WTC11 (cell line): Measurements from ENCODE around the gene LHFPL6. TPM values are rescaled to one million over a fixed set of nuclear protein-coding genes. Genes with fewer than 3 reads are reported as not detected.

Source experiments
- ATF6 ChIP-seq: sonication (generic); formaldehyde crosslinking; IDR thresholded peaks from 2 replicates; pipeline ENCODE4 v1.8.1; 2023; ENCODE audit warnings: mild to moderate bottlenecking, missing genetic modification reagents
- CDX4 ChIP-seq: fragments of 250-450 bp; sonication (Bioruptor Pico); IDR thresholded peaks from 2 replicates; pipeline ENCODE4 v1.9.0; 2021; ENCODE audit warnings: moderate library complexity, mild to moderate bottlenecking, inconsistent platforms, borderline replicate concordance
- JUN ChIP-seq: sonication (generic); formaldehyde crosslinking; IDR thresholded peaks from 2 replicates; pipeline ENCODE4 v1.8.0; 2023; ENCODE audit warnings: mild to moderate bottlenecking, missing genetic modification reagents
- KAT7 ChIP-seq: sonication (generic); formaldehyde crosslinking; IDR thresholded peaks from 2 replicates; pipeline ENCODE4 v1.8.1; 2023; ENCODE audit warnings: missing genetic modification reagents, mild to moderate bottlenecking, borderline replicate concordance
- NFYB ChIP-seq: sonication (generic); formaldehyde crosslinking; conservative IDR thresholded peaks from 2 replicates; pipeline ENCODE4 v1.8.0; 2022; ENCODE audit warnings: low read depth, missing genetic modification reagents
- NR1H2 ChIP-seq: sonication (generic); formaldehyde crosslinking; IDR thresholded peaks from 2 replicates; pipeline ENCODE4 v1.9.0; 2021; ENCODE audit warnings: mild to moderate bottlenecking, moderate library complexity, missing genetic modification reagents
- NR3C1 ChIP-seq: sonication (generic); formaldehyde crosslinking; conservative IDR thresholded peaks from 2 replicates; pipeline ENCODE4 v1.8.1; 2023; ENCODE audit warnings: low read depth, mild to moderate bottlenecking, missing genetic modification reagents
- ZBTB21 ChIP-seq: sonication (generic); formaldehyde crosslinking; IDR thresholded peaks from 2 replicates; pipeline ENCODE4 v1.8.1; 2023; ENCODE audit warnings: mild to moderate bottlenecking, missing genetic modification reagents, borderline replicate concordance
- ZNF121 ChIP-seq: sonication (generic); formaldehyde crosslinking; IDR thresholded peaks from 2 replicates; pipeline ENCODE4 v1.8.0; 2023; ENCODE audit warnings: missing genetic modification reagents
- ZNF396 ChIP-seq: fragments of 250-450 bp; sonication (Bioruptor Pico); IDR thresholded peaks from 2 replicates; pipeline ENCODE4 v1.8.0; 2021; ENCODE audit warnings: mild to moderate bottlenecking, moderate library complexity, borderline replicate concordance
- ZNF671 ChIP-seq: fragments of 250-450 bp; sonication (Bioruptor Pico); IDR thresholded peaks from 2 replicates; pipeline ENCODE4 v1.8.0; 2021; ENCODE audit warnings: mild to moderate bottlenecking
- total RNA-seq: library from RNA; stranded (reverse); gene quantifications from 3 replicates; pipeline ENCODE4 v1.2.3, GENCODE V29; 2021
- TF ChIP-seq, protein P1 (sequence below): fragments of 250-450 bp; sonication (Bioruptor Pico); conservative IDR thresholded peaks from 2 replicates; pipeline ENCODE4 v1.9.0; 2021; ENCODE audit warnings: mild to moderate bottlenecking
- TF ChIP-seq, protein P2 (sequence below): fragments of 250-450 bp; sonication (Bioruptor Pico); IDR thresholded peaks from 2 replicates; pipeline ENCODE4 v1.8.0; 2021; ENCODE audit warnings: mild to moderate bottlenecking
- TF ChIP-seq, protein P3 (sequence below): sonication (generic); formaldehyde crosslinking; IDR thresholded peaks from 2 replicates; pipeline ENCODE4 v1.8.0; 2022; ENCODE audit warnings: mild to moderate bottlenecking, missing genetic modification reagents
- TF ChIP-seq, protein P4 (sequence below): sonication (generic); formaldehyde crosslinking; IDR thresholded peaks from 2 replicates; pipeline ENCODE4 v1.8.1; 2022; ENCODE audit warnings: mild to moderate bottlenecking, missing genetic modification reagents, moderate library complexity, borderline replicate concordance

LHFPL6 gene
- total RNA-seq, 1 experiment from 2014 or later: 4.5 TPM

DNA sequence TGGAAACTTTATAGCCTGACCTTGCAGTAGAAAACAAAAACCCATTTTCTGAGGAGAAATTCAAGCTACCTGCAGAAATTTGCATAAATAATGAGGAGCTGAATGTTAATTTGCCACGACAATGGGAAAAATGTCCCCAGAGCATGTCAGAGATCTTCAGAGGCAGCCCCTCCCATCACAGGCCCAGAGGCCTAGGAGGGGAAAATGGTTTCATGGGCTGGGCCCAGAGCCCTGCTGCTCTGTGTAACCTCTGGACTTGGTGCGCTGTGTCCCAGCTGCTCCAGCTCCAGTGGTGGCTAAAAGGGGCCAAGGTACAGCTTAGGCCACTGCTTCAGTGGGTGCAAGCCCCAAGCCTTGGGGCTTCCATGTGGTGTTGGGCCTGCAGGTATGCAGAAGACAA is 306.8 kb downstream of the LHFPL6 start (continued):
- TF ChIP-seq, protein P1, sequence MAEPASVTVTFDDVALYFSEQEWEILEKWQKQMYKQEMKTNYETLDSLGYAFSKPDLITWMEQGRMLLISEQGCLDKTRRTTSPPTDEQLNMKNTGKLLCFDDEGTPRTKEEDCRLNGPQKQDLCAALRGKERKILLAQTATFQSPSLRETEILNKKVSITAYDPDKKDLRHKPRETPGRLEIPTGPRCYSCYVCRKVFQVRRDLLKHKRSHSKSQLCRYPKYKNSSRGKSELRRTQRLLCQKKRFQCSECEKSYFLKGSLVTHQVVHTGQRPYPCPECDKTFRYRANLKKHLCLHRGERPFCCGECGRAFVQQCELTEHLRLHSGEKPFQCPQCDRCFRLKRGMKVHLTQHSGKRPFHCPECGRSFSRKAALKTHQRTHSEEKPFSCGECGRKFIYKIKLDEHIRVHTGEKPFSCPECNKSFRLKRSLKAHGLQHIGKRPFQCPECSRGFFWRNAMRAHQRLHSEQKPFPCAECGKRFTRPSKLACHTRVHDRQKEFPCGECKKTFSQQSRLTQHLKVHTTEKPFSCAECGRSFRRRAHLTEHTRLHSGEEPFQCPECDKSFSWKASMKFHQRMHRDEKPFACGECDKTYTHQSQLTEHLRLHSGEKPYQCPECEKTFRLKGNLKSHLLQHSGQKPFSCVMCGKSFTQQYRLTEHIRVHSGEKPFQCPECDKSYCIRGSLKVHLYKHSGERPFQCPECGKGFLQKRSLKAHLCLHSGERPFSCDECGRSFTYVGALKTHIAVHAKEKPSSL: no peak
- TF ChIP-seq NFYB (CRISPR knock-in tag): no peak
- TF ChIP-seq, protein P2, sequence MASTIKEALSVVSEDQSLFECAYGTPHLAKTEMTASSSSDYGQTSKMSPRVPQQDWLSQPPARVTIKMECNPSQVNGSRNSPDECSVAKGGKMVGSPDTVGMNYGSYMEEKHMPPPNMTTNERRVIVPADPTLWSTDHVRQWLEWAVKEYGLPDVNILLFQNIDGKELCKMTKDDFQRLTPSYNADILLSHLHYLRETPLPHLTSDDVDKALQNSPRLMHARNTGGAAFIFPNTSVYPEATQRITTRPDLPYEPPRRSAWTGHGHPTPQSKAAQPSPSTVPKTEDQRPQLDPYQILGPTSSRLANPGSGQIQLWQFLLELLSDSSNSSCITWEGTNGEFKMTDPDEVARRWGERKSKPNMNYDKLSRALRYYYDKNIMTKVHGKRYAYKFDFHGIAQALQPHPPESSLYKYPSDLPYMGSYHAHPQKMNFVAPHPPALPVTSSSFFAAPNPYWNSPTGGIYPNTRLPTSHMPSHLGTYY (CRISPR knock-in tag): no peak
- no peak for TF ChIP-seq ZNF121 (CRISPR knock-in tag)
- TF ChIP-seq, protein P3, sequence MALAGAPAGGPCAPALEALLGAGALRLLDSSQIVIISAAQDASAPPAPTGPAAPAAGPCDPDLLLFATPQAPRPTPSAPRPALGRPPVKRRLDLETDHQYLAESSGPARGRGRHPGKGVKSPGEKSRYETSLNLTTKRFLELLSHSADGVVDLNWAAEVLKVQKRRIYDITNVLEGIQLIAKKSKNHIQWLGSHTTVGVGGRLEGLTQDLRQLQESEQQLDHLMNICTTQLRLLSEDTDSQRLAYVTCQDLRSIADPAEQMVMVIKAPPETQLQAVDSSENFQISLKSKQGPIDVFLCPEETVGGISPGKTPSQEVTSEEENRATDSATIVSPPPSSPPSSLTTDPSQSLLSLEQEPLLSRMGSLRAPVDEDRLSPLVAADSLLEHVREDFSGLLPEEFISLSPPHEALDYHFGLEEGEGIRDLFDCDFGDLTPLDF (CRISPR knock-in tag): no peak
- TF ChIP-seq, protein P4, sequence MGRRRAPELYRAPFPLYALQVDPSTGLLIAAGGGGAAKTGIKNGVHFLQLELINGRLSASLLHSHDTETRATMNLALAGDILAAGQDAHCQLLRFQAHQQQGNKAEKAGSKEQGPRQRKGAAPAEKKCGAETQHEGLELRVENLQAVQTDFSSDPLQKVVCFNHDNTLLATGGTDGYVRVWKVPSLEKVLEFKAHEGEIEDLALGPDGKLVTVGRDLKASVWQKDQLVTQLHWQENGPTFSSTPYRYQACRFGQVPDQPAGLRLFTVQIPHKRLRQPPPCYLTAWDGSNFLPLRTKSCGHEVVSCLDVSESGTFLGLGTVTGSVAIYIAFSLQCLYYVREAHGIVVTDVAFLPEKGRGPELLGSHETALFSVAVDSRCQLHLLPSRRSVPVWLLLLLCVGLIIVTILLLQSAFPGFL (CRISPR knock-in tag): no peak
- TF ChIP-seq NR1H2: no peak
- TF ChIP-seq KAT7 (CRISPR knock-in tag): no peak
- TF ChIP-seq ZNF671 (CRISPR knock-in tag): no peak
- TF ChIP-seq ZNF396 (CRISPR knock-in tag): no peak
- TF ChIP-seq ATF6 (CRISPR knock-in tag): no peak
- no peak for TF ChIP-seq JUN
- TF ChIP-seq NR3C1: no peak
- no peak for TF ChIP-seq ZBTB21 (CRISPR knock-in tag)
- no peak for TF ChIP-seq CDX4 (CRISPR knock-in tag)

Other genes with a start within 250 kb of the LHFPL6 start
- 23.0 to 30.0 TPM (median 26.5 TPM) in 3 replicates for gene COG6, start 52.5 kb upstream of the LHFPL6 start, total RNA-seq